ENCODE data around the gene POLR2M. TPM values are rescaled to one million over a fixed set of nuclear protein-coding genes. Genes with fewer than 3 reads are reported as not detected.
A peak's percentile ranks its signal among the peaks of the same experiment; 100 is the strongest.

The POLR2M gene
- total RNA-seq, 1 donor from 2014 or later, result 176 TPM

GRCh38 chr15:57738734-57739237 is 32.3 kb downstream of the POLR2M start:
- no peak for DNase-seq (ENCODE audit: low read depth, low spot score)

DNA sequence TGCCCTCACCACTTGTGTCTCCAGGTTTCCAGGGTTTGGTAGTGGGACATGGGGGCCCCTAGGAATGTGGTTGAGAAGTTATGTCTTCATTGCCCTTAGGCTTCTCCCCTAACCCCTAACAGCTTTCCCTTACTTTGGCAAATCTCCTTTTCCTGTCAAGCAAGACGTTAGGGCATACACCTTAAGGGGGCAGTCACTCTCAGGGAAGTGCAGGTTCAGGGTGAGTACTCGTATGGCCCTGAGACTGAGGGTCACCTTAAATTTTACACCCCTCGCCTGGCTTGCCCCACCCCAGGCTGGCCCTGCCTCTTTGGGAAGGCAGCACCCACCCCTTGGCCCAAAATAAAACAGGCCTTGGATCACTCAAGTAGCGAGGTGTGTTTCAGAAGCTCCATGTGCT is 33.5 kb downstream of the POLR2M start:
- no peak for DNase-seq (ENCODE audit: low read depth, low spot score)

DNA sequence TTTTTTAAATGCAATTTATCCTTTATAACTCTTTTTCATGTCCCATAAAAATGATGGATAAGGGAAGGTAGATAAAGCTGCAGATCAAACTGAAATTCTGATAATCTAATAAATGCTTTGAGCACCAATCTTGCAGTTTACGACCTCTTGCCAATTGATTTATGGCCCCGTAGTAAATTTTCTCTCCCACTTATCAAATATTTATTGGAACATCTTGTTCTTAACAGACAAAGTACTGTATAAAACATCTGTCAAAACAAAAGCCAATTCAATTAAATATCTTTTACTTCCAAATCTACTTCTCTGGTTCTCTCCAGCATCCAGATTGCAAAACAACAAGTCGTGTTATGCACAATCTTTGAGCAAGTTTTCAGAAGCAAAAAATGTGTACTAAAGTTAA is 34.6 kb downstream of the POLR2M start:
- DNase-seq (ENCODE audit: low read depth, low spot score), result no peak

GRCh38 chr15:57743424-57743823 is 36.9 kb downstream of the POLR2M start:
- DNase-seq (ENCODE audit: low read depth, low spot score), result no peak

- DNase-seq (ENCODE audit: low read depth, low spot score), result no peak
Measured at GRCh38 chr15:57746786-57747185, 40.3 kb downstream of the POLR2M start.

- no peak for DNase-seq (ENCODE audit: low read depth, low spot score)
Measured at GRCh38 chr15:57747206-57747896, 40.8 kb downstream of the POLR2M start.

GRCh38 chr15:57751177-57751800 is 44.8 kb downstream of the POLR2M start:
- DNase-seq (ENCODE audit: low read depth, low spot score), result peak; percentile 22

DNA sequence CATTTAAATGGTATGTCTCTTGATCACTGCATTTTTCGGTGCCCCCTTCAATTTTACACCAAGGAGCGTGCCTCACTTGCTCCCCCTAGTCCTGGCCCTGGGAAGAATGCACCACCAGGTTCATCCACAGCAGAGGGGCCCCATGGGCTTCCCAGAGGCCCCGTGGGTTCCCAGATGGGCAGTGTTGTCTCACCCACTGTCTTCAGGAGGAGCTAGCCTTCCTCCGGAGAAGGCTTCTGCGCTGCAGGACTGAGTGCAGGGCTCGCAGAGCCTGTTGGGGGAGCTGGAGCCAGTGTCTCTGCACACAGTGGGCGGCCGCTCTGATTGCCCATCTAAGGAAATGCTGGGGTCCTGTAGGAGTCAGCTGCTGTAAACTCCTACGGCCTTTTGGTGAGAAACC is 45.9 kb downstream of the POLR2M start:
- no peak for DNase-seq (ENCODE audit: low read depth, low spot score)

DNA sequence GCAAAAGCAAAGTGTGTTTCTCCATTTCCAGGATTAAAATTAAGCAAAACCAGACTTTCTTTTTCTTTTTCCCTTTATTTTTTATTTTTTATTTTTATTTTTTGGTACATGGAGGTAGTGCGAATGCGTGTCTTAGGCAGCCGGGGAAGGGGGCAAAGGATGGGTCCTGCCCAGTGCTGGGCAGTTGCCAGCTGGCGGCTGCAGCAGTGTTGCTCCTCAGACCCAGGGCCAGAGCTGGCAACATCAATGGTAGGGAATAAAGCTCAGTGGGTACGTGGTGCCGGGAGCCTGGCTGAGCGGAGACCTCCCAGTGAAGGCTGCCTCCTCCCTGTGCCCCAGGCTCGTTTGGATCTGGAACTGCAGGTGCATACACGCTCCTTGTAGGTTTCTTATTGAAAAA is 46.3 kb downstream of the POLR2M start:
- DNase-seq (ENCODE audit: low read depth, low spot score), result no peak

GRCh38 chr15:57756466-57756865 is 50.0 kb downstream of the POLR2M start:
- DNase-seq (ENCODE audit: low read depth, low spot score), result no peak

- no peak for DNase-seq (ENCODE audit: low read depth, low spot score)
Measured at GRCh38 chr15:57758560-57758959, 52.0 kb downstream of the POLR2M start.

GRCh38 chr15:57761562-57761961 is 55.0 kb downstream of the POLR2M start:
- DNase-seq (ENCODE audit: low read depth, low spot score), result no peak

GRCh38 chr15:57762302-57762701 is 55.8 kb downstream of the POLR2M start:
- DNase-seq (ENCODE audit: low read depth, low spot score), result no peak

DNA sequence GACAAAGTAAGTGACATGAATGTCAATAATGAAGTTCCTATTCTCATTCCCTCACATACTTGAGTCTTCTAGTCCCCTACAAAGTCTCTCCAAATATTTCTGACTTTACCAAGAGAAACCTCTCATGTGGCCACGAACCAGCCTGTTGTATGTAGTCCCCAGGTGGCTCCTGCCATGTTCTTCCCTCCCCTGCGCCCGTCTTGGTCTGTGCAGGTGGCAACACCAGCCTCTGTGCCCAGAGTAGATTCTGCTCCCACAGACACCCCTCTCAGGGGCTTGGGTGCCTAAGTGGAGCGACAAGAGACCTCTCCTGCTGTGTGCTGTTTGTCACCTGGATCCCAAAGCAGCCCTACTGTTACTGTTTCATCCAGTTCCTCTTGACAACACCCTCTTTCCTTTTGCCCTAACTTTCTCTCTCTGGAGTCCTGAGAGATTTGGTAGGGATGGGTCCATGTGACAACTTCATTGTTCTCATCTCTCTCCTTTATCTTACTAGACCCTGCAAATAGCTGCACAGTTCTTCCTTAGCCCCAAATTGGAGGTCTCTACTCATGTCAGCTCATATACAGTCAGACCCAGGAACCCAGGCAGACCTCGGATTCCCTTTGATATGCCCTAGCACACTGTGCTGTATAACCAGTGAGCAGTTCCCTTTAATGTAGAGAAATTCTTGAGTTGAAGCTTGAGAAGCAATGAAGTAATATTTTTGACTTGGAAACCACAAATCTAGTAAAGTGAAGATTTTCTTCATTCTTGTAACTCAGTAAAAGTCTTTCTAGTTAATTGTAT is 56.9 kb downstream of the POLR2M start:
- DNase-seq (ENCODE audit: low read depth, low spot score), result no peak

Other genes with a start within 250 kb of the POLR2M start
- 4.5 and 7.4 TPM in 2 replicates for gene MYZAP, start 114.8 kb upstream of the POLR2M start, total RNA-seq